ENCODE data around the gene NUSAP1.
"Not testable (repeated sequence)": the region's sequence is repeated elsewhere in the genome, so short reads cannot be mapped to it uniquely, and the experiment has no call there.

NUSAP1 gene

DNA sequence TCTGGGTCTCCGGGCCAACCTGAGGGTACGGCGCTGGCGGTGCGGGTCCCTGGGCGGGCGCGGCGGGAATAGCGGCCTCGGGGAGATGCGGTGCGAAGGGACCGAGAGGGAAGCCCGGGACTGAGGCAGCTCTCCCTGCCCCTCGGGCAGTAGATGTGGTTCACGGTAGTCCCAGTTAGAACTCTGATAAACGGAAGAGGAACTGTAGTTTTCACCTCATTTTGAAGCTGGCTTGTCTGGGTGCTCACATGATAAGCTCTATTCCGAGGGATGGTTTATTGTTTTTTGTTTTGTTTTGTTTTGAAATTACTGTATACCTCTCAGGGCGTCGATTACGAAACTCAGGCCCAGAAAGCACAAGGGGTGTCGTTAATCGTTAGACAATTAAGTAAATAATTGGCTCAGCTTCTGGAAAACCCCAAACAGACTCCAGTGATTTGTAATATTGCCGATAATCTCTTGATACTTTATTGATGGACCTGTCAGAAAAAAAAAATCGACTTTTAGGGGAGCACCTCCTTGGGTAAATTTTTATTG is 413 bp downstream of the NUSAP1 start:
- DNase-seq = no peak

DNA sequence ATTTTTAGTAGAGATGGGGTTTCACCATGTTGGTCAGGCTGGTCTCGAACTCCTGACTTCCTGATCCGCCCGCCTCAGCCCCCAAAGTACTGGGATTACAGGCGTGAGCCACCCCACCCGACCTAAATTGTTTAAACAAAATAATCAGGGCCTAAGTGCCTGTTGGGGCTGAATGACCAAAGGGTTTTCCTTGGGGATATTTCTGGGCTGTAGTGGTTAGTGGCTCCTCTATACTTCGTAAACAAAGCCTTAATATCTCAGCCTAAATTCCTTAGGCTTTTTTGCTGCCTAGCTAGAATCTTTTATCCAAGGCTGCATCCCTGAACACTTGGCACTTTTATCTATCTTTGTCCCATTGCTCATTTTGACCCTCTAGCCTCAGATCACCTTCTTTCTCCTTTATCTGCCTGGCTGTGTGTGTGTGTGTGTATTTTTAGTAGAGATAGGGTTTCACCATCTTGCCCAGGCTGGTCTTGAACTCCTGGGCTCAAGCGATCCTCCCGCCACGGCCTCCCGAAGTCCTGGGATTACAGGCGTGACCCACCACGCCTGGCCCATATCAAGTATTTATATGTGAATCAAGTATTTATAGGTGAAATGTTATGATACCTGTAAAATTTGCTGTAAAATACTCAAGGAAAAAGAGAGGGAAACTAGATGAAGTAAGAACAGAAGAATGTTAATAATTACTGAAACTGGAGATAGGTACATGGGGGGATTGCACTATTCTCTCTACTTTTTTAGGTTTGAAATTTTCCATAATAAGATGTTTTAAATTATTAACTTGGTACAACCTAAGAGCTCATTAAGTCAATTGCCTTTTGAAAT is 1.8 kb downstream of the NUSAP1 start:
- no peak for DNase-seq

DNA sequence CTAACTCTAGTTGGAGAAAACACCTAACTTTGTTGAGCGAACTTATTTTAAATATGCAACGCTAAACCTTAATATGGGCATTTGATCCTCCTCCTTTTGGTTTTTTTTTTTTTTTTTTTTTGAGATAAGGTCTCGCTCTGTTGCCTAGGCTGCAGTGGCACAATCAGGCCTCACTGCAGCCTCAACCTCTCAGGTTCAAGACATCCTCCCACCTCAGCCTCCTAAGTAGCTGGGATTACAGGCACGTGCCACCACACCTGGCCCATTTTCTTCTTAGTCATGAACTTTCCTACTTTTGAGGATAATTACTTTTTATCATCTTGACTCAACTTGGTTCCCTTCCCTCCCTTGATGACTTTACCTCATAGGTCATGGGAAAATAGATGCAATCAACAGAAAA is 3.9 kb downstream of the NUSAP1 start:
- DNase-seq = no peak

DNA sequence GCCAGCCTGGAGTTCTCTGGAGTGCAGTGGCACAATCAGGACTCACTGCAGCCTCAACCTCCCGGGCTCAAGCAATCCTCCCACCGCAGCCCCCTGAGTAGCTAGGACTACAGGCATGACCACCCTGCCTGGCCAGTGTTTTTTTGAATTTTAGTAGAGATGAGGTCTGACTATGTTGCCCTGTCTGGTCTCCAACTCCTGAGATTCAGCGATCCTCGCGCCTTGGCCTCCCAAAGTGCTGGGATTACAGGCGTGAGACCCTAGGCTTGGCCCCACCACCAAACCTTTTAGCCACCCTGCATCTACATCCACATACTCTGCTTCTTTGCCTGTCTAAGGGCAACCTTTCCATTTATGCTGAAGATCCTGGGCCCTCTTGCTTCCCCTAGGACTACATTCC is 4.4 kb downstream of the NUSAP1 start:
- no peak for DNase-seq

DNA sequence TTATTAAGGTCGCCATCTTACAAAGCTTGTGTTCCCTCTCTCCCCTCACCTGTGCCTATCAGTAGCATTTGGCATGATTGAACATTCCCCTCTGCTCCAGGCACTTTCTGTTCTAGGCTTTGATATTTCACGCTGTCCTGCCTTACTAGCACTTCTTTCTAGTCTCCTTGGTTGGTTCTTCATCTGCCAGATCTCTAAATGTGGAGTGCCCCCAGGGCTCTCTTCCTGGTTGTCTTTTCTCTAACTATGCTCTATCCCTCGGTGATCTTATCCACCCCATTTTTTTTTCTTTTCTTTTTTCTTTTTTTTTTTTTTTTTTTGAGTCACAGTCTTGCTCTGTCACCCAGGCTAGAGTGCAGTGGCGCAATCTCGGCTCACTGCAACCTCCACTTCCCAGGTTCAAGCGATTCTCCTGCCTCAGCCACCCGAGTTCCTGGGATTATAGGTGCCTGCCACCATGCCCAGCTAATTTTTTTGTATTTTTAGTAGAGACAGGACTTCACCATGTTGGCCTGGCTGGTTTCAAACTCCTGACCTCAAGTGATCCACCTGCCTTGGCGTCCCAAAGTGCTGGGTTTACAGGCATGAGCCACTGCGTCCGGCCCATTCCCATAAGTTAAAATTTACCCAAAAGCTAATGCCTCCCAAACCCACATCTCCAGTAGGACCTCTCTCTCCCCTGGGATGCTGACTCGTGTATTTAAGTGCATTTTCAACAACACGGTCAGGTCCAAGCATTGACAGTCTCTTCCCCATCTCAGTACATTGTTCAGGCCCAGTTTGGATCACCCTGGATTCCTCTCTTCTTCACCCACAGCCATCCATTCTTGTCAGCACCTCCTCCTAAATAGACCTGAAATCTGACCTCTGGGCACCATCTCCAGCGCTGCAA is 5.2 kb downstream of the NUSAP1 start:
- no peak for DNase-seq

DNA sequence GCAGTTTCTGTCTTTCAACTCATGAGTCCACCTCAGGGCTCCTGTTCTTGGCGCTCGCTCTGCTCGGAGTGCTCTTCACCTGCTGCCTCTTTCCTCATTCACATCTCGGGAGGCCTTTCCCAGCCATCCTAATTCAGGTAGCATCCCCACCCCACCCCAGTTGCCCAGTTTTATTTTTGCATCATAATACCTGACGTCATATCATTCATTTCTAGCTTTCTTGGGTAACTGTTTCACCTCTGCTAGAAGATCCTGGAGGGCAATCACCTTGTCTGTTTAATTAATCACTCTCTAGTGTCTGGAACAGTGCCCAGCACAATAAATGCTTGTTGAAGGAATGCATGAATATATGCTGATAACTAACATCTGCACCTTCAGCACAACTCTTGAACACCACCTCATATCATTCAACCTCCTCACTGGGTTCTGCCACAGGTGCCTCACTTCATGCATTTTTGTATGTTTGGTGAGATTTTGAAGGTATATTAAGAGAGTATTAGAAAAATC is 7.6 kb downstream of the NUSAP1 start:
- no peak for DNase-seq

DNA sequence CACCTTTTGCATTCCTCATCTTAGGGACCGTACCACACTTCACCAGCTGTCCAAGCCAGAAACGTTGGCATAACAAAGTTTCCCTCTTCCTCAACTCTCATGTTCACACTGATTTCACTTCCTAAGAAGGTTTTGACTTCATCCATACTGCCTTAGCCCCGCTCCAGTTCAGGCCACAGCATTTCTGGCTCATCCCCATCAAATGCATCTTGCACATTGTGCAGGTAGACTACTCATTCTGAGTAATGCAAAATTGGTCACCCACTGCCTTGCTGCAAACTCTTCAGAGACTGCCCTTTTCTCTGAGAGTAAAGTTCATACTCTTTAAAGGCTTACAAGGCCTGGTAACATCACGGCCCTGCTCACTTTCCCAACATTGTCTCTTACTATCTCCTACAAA is 8.8 kb downstream of the NUSAP1 start:
- DNase-seq = no peak

DNA sequence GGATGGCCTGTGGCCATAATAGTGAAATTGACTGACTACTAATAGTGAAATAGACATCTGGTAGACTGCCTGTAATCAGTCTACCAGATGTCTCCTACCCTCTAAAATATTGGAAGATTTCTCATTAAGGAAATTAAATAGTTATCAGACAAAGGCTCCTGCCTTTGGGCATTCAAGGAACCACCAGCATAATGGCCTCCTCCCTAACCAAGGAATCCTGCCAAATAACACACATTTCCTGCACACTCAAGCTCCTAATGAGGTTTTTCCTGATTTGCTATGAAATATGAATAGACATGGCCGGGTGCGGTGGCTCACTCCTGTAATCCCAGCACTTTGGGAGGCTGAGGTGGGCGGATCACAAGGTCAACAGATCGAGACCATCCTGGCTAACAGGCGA is 14.6 kb downstream of the NUSAP1 start:
- DNase-seq = no peak

DNA sequence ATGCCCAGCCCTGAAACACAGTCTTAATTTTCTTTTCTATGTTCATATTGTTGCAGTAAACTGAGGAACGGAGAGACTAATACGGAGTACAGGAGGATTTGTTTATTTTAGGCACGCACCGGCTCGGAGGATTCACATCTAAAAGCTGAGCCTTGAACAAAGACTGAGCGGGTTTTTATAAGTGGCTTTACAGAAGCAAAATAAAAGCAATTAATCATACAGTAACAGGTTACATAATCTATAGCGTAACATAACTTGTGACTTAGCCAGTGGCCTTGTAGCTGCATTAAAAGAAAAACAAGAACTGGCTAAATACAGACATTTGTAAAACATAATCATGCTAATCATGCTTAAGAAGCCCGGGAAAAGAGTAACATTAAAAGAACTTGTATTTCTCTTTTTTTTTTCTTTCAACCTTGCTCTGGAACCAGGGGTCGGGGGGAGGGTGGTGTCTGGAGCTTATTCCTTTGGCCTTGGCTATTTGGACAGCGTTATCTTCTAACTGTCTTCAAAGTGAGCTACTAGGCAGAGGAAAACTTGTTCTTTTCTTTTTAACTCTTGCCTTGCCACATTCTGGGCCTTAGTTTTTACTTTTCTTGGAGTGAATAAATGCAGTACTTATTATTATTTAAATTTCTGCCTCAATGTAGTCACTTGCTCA is 17.5 kb downstream of the NUSAP1 start:
- no peak for DNase-seq

DNA sequence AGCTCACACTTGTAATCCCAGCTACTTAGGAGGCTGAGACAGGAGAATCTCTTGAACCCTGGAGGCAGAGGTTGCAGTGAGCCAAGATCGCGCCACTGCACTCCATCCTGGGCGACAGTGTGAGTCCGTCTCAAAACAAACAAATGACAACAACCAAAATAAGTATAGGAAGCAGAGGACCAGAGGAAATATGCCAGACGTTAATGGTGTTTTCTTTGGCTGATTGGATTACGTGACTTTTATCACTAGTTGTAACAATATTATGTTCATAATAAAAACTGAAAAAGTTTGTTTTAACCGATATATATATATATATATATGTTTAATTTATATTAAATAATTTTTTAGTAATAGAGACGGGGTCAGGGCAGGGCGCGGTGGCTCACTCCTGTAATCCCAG is 21.7 kb downstream of the NUSAP1 start:
- no peak for DNase-seq

DNA sequence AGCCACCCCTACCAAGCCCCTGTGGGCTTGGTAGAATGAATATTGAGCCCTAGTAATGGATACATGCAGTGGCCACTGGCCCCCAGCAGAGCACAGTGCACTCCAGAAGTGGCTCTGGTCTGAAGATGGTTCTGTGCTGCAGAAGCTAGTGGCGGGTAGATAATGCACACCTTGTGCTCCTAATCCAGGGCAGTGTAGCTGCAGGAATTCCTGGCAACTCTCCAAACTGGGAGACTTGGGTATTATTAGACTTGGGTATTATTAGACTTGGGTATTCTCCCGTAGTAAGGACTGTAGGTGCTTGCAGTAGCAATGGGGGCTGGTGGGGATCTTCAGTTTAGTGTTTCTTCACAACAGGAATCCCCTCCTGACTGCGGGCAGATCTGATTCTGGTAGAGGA is 34.7 kb downstream of the NUSAP1 start:
- no peak for DNase-seq

DNA sequence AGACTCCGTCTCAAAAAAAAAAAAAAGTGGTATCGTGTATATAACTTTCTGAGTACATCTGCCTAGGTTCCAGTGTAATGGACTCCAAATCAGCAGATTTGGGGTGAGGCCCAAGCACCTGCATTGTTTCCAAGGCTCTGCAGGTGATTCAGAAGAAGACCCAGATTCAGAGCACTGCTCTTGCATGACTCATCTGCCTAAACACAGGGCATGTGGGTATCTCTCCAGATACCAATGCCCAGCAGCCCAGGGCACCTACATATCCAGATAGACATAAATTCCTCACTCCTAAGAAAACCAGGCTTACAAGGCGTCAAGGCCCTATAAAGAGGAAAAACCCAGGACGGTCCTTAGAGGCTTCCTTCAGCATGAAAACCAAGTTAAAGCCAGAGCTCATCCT is 45.3 kb downstream of the NUSAP1 start:
- no peak for DNase-seq

DNA sequence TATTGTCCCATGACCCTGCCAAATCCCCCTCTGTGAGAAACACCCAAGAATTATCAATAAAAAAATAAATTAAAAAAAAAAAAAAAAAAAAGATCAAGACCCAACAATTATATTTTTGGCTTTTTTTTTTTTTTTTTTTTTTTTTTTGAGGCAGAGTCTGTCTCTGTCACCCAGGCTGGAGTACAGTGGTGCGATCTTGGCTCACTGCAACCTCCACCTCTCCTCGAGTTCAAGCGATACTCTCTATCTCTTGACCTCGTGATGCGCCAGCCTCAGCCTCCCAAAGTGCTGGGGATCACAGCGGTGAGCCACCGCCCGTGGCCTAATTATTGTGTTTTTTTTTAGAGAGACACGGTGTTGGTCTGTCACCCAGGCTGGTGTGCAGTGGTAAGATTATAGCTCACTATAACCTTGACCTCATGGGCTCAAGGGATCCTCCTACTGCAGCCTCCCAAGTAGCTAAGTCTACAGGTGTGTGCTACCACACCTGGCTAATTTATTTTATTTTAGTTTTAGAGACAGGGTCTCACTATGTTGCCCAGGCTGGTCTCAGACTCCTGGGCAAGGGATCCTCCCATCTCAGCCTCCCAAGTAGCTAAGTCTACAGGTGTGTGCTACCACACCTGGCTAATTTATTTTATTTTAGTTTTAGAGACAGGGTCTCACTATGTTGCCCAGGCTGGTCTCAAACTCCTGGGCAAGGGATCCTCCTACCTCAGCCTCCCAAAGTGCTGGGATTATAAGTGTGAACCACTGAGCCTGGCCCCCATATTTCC is 51.5 kb downstream of the NUSAP1 start:
- not testable (repeated sequence) for DNase-seq

DNA sequence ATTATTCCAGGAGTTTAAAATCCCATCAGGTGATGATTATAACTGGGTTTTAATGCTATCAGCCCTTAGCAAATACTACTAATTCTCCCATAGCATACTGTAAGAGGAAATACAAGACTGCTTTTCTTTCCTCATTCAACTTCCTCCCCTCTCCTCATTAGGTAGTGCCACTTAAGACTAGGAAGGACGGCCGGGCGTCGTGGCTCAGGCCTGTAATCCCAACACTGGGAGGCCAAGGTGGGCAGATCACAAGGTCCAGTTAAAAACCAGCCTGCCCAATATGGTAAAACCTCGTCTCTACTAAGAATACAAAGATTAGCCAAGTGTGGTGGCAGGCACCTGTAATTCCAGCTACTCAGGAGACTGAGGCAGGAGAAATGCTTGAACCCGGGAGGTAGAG is 55.0 kb downstream of the NUSAP1 start:
- DNase-seq = no peak

DNA sequence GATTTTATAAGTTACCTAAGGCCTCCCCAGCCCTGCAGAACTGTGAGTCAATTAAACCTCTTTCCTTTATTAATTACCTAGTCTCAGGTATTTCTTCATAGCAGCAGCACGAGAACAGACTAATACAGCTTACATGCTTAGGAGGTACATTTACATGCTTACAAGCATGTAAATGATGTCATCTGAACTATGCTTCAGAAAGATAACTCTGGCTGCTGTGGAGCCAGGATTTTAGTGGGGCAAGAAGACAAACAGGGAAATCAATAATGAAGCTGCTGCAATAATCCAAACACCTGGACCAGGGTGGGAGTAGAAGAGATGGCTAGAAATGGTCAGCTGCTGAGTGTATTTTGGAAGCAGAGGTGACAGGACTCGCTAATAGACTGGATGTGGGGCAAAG is 60.0 kb downstream of the NUSAP1 start:
- no peak for DNase-seq

DNA sequence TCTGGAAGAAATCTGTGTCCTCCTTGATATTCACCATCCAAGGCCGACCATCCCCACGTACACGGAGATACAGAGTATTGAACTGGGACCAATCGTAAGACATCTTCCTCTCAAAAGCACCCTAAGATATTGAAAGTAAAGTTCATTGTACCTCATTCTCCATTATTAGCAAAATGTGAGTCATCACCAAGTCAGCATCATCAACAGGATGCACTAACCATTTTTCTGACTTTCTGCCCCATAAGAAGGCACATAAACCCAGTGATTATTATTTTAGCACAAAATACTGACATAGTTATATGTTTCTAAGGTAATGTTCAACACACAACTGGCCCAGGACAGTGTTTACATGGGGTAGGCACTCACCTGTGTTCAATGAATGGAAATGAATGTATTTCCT is 62.2 kb downstream of the NUSAP1 start:
- no peak for DNase-seq

DNA sequence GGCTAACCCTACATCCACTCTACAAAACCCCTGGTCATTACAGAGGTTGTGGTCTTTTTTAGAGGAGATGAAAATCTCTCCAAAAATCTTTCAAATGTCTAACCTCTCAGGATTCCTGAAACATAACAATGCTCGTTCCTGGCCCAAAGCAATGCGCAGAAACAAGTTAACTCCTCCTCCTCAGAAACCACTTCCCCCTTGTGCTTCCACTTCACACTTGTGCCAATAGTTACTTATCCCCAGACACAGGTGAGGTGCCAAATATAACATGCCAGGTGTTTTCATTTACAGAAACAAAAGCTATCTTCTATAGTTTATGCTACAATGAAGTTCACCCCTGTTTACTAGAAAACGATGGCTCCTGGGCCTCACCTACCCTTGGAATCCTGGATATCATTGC is 63.4 kb downstream of the NUSAP1 start:
- DNase-seq = no peak

DNA sequence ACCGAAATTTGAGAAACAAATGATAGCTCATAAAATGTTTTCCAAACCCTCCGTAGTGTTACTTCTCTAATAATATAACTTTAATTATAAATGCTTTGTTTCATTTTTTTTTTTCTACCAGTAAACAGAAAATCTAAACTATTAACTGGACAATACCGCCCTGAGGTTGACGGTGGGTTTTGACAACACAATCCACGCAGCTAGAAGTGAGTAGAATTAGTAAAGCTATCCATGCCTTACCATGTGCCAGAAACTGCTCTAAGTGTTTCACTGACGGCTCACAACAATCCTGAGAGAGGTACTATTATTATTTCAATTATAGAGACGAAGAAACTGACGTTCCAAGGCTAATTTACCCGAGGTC is 69.2 kb downstream of the NUSAP1 start:
- no peak for DNase-seq

DNA sequence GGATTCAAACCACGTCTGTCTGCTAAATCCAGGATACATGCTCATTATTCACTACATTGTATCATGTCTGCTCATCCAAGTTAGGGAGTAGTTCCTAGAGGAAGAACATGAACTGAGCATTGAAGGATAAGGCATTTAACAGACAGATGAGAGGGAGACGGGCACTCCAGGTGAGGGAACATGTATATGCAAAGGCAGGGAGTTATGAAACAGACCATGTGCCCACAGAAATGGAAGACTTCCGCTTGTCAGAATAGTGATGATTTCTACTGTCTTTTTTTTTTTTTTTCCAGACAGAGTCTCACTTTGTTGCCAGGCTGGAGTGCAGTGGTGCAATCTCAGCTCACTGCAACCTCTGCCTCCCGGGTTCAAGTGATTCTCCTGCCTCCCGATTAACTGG is 74.7 kb downstream of the NUSAP1 start:
- no peak for DNase-seq

DNA sequence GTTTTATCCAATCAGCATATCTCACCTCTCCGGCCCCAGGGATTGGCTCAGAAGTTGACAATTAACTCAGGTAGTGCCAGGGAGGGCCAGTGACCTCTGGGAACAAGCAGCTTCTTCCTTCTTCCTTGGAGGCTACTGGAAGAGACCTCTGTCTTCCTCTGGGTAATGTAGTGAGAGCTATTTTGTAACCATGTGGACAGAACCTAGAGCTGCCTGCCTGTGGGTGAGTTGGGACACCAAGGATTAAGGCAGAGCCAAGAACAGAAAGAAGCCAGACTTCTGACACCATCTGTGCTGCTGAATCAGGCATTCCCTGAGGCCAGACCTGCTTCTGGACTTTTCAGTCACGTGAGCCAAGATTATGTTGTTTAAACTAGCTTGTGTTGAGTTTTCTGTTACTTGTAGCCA is 75.6 kb downstream of the NUSAP1 start:
- DNase-seq = no peak

DNA sequence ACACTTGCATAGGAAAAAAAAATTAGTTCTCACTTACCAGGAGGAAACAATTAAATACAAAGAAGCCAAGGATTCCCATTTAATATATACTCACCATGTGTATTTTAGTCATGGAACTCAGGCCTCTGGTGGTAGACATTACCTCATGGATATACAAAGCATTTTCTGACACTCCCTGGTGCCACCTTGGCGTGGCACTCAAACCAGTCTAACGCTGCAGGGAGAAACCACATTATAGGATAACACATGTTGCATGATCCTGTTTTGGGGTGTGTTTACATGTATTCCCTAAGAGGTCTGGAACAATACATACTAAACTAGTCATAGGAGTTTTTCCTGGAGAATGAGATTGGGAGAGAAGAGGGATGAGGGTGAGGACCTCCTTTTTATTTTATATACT is 78.3 kb downstream of the NUSAP1 start:
- DNase-seq = no peak

DNA sequence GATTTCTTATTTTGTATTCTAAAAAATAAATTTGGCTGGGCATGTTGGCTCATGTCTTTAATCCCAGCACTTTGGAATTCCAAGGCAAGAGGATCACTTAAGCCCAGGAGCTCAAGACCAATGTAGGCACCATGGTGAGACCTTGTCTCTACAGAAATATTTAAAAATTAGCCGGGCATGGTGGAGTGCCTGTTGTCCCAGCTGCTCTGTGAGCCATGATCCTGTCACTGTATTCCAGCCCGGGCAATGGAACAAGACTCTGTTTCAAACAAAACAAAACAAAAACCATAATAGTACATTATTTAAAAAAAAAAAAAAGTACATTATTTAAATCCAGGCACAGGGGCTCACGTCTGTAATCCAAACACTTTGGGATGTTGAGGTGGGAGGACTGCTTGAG is 78.8 kb downstream of the NUSAP1 start:
- DNase-seq = no peak

Measured in stimulated activated CD4-positive, alpha-beta T cell treated with anti-CD3 and anti-CD28 coated beads, Interleukin-4, amount 100 ng/mL, for 4 hours (primary cell).